ENCODE data around the gene ABLIM1.

The ABLIM1 gene

DNA sequence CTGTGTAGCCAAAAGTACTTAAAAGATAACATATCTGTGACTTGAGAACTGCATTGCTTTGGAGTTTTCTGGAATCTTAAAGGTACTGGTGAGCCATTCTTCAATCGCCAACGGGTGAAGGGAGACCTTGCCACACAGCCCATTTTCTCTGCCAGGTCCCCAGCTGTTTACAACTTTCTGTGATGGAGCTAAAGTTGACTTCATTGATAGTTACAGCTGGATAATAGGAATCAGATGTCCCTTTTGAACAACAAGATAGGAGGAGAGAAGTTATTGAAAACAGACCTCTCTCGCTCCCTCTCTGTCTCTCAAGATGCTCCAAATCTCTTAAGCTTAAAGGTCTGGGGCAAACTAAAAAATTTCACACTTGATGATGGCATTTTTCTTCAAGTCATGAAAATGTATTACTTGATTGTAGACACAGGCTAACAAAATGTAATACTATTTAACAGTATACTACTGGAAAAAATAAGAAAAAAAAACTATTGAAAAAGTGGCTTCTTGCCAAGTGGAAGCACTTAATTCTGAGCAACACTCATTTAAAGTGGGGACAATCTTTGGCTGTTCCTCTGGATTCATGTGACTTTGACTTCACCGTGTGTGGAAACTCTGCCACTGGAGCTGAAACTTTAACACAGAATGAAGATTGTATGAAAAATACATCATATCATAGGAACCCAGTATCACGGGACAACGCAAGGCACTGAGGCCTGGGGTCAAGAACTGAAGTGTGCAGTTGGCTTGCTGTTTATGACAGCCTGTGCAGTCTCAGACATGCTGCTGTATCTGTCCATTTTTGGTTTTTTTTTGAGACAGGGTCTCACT, 175.4 kb downstream of the ABLIM1 start:
- no peak for DNase-seq

DNA sequence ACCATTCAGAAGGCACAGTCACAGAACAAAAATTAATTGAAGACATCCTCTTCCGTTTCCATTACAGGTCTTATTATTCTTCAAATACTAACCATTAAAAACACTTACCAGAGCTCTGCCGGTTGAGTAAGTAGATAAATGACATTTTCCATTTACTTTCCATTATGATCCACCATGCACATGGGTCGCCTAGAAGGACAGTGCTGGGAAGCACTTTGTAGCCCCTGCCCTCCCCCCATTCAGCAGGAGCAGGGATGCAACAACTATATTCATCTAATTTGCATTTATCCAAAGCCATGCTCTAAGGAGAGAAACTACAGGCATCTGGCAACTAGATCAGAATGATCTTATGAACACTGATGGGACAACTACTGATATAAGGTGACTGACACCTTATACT, 177.0 kb downstream of the ABLIM1 start:
- DNase-seq: no peak

DNA sequence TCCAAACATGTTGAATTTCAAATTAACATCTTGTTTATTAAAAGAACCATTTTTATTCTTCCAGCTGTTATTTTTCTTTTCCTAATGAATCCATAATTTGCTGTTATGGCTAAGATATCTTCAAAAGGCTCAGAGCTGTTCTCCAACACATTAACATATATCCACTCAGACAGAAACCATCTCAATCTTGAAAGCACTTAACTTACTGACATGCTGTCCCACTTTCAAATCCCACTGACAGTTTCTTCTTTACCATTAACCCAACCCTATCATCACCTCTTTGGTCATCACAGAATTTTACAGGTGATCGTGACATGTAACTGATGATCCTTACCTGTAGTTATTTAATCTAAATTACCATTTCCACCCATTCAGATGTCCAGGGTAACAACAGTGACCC, 178.2 kb downstream of the ABLIM1 start:
- DNase-seq: no peak

DNA sequence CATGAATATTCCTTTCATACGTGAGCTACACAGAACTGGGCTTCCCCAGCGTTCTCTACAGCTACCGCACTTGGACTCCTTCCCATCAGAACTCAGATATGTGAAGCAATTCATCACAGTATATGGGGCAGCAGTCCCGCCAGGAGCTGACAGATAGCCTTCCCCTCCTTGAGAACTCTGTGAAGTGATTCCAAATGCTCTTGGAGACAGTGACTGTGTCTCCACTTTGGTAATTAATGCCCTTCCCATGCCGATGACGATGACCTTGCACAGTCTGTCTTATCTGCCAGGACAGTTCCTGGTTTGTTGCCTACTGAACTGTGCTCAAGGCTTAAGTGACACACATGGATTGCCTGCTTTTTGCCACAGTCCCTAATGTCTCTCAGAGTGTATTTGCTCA, 178.8 kb downstream of the ABLIM1 start:
- no peak for DNase-seq

DNA sequence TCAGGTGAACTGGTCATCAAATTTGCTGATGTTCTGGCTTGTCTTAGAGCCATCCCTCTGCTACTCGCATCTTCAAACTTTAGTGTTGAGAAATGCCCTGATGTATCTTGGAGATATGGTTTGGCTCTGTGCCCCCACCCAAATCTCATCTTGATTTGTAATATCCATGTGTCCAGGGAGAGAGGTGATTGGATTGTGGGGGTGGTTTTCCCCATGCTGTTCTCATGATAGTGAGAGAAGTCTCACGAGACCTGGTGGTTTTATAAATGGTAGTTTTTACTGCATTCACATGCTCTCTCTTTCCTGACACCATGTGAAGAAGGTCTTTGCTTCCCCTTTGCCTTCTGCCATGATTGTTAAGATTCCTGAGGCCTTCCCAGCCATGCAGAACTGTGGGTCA, 179.8 kb downstream of the ABLIM1 start:
- DNase-seq: no peak

DNA sequence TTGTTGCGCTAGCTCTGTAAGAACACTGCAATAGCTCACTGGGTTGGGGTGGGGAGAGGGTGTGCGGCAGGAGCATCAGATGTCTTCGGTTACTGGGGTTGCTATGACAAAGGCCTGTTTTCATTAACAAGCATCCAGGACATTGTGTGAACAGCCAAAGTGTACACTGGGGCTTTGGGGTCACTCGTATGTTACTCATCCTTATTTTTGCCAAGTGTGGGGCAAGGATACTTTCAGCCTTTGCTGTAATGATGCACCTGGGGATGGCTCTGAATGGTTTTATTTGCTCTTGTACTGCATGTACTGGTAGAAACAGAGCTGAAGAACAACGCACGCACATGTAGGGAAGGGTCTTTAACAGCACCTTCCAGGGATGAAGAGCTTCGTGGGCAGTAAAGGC, 180.8 kb downstream of the ABLIM1 start:
- DNase-seq: no peak

DNA sequence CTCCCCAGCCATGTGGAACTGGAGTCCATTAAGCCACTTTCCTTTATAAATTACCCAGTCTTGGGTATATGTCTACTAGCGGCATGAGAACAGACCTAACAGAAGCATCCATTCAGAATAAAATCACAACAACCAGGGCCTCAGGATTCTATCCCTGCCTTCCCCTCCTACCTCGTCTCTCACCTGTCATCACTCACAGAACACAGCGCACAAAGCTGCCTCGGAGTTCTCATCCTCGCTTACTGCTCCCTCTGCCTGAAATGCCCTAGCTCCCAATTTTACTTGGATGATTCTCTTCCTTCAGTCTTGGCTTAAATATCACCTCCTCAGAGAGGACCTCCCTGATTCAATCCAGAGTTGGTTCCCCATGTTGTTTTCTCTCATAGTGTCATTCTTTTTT, 183.1 kb downstream of the ABLIM1 start:
- DNase-seq: no peak

DNA sequence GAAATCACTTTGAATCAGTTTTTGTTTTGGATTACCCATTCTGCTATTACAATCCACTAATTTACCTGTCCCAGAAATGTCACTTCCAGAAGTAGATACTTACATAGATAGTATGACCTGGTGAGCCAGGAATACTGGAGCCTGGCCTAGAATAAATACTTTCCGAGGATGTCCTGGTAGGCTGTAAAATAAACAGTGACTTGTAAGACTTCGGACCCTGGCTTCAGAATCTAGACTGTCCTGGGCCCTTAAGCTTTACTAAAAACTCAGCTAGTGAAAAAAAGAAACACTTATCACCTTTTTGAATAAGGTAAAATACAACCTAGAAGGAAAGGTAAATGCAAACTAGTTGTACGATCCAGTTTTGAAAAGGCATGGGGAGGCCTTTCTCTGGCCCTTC, 184.3 kb downstream of the ABLIM1 start:
- DNase-seq: no peak

DNA sequence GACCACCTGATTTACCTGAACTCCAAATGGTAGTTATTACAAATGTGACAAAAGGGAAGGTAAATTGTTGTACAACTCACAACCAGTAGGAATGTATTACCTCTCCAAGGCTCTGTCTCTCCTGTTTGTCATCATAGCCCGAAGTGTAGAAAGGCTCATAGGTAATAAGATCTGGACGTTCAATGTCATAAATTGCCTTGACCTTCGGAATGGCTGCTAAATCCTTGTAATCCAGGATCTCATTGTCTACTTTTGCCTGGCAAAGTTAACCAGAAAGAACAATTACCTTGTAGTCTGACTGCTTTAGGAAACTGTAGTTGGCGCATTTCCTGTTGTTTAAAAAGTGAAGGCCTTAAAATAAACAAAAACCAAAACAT, 185.2 kb downstream of the ABLIM1 start:
- DNase-seq: no peak

DNA sequence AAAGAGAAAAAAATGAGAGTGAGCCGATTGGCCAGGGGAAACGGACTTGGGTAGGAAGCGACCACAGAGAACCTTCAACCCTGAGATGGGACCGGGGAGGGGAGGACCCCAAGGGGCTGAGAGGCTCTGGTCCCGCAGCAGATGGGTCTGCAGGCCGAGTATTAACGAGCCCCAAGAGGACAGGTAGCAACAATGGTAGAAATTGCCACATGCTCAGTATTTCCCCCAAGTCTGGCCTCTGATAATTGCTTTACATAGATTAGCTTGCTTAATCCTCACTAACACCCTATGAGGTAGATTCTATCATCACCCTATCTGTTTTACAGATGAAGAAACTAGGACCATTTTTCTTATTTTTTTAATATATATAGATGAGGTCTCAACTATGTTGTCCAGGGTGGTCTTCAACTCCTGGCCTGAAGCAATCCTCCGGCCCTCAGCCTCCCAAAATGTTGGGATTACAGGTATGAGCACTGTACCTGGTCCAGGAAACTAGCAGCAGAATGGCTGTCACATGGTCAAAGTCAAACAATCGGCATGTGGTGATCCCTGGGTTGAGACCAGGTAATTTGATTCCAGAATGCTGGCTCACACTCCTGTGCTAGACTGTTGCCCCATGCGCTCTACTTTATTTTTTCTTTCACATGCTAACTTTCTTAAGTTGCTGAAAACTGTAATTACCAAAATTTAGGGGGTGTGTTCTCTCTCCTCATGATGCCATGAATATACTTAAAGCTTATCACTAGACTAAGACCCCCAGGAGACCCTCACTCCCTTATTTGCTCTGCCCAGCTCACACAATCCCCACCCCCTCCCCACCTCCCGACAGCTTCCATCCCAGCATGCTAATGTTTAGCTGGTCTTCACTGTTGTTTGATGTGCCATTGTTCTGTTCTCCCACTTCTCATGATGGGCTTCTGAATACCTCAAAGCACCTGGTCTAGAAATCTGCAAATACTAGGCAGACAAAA, 185.9 kb downstream of the ABLIM1 start:
- peak; percentile 30 for DNase-seq

DNA sequence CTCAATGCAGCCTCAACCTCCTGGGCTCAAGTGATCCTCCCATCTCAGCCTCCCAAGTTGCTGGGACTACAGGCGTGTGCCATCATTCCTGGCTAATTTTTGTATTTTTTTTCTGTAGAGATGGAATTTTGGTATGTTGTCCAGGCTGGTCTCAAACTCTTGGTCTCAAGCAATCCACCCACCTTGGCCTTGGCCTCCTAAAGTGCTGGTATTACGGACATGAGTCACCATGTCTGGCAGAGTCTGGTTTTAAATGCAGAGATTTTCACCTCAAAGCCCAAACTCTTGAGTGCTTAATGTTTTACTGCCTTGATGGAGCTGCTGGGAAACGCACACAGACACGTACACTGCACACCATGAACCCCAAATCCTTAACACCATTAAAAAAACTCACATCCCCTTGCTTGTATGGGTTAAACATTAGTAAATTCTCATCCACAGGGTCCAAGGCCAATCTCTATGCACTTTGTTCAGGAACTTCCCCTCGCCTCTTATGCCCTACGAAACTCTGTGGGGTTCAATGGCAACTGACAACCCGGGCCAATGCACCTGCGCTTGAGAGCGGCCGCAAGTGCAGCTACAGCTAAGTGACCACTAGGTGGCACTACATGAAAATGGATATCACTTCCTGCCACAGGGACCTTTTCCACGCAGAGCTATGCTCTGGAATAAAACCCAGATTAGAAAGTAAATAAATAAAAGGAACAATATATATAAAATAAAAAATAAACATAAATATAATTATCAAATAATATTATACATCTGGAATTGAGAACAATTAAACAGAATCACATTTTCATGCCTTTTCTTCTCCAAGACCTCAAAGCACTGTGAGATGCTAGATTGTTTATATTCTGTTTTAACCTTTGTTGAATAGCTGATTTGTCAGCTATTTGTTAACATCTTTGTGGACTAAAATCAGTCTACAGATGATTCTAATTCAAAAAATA, 186.8 kb downstream of the ABLIM1 start:
- peak; percentile 49 for DNase-seq

DNA sequence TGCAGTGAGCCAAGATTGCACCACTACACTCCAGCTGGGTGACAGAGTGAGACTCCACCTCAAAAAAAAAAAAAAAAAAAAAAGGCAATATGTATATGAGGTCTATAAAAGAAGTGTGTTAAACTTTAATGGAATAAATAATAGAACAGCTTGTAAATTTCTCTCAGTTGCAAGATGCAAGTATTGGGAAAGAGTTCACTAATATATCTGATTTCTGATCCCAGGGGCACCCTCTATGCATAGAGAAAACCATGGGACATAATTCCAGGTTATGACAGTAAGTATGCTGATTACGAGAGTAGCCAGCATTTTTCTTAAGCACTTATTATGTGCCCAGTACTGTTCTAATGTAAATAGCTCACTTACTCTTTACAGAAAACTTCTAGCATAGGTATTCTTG, 187.7 kb downstream of the ABLIM1 start:
- no peak for DNase-seq

DNA sequence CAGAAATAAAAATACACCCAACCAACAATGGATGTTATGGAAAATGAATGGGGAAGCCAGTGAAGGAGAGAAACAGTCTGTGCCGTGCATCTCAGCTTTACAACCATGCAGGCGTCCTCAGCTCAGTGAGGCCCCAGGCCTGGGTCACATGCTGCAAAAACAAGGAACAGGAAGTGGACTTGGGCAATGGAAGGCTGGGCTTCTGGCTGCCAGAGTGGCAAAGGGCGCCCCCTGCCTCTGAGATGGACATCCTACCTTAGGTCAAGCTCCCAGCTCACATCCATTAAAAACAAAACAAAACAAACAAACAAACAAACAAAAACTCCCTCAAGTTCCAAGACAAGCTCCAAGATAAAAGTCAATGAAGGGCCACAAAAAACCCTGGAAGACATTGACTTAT, 199.1 kb downstream of the ABLIM1 start:
- no peak for DNase-seq

DNA sequence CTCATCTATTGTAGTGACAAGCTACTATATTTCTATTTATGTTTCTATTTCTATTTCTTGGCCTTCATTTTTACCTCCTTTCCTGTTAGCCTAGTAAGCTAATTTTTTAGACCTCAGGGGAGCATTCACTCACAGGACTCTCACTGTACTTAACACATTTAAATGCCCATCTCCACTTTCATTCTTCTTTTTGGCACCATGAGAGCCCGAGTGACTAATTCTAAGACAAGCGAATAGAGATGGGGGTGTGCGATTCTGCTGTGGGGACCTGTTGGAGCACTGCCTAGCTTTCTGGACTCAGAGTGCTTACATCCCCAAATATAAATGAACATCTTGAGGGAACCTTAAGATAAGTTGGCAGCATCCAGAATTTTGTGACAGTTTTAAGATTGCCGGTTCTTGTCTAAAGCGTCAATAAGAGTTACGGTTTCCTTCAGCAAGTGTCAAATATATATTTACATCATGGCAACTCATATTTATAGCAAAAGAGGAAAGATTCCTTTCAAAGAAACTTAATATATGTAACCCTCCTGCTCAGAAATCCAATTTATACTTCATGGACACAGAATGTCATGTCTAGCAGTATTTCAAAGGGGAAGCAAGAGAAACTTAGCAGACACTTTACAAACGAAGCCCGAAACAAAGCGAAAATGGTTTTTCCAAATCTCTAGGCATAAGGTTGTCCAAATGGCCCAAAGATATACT, 199.7 kb downstream of the ABLIM1 start:
- no peak for DNase-seq

DNA sequence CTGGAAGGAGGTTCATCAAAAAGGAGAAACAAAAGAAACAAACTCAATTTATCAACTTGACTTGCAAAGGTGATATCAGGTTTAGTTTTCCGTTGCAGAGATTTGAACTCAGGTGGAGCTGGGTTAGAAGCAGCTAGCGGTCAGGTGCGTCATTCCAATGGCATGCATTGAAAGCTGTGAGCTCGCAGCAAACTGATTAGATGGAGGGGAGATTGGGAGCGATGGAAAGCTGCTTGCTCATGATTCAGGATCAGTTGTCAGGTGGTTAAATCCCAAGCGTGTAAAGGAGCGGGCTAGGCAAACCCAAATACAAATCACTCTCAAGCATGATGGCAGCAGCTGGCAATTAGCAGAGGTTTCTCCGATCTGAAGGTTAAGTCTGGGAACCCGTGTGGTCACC, 204.5 kb downstream of the ABLIM1 start:
- no peak for DNase-seq

DNA sequence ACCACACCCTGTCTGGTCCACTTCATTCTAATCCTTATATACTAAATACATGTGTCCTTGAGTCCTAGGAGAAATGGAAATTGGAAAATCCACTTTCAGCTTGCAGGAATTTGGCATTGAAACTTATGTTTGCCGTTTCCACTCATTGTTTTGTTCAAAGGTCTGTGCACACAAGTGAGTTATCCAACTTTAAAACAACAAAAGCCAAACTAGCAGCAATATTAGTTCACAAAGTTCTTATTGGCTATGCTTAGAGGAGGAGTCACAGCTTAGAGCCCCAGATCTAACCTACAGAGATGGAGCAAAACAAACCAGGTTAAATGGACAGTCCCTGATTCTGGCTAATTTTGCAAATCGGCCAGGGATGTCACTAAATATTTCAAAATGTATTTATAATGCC, 209.2 kb downstream of the ABLIM1 start:
- no peak for DNase-seq

DNA sequence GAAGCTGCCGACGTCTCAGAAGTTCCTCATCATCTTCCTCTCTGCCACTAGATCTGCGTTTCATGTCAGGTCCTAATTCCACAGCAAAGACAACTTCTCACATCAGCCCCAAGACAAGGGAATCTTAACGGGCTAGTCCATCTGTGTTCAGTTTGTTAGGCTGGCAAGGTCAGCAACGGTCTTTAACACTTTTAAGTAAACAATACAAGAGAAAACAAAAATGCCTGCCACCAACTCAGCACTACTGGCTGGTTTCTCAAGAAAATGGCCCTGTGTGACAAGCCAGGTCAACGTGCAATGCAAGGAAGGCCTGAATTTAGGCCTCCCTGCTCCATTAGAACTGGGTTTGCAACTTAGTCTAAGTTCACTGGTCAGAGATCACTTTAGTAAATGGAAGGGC, 212.7 kb downstream of the ABLIM1 start:
- no peak for DNase-seq

DNA sequence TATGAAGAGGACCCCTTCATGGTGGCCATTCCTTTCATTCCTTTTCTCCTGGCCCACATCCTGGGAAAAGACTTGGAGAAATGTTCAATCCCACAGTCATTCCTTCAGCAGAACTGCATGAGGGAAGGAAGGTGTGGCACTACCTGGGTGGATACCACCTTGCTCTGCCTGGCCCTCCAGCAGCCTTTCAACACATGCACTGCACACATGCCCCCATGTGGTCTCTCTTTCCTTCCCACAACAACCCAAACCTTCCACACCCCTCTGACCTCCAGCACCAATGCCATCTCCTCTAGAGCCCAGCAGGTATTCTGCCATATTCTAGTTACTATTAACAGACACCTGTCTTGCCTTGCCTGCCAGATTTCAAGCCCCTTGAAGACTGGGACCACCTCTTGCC, 213.3 kb downstream of the ABLIM1 start:
- DNase-seq: no peak

DNA sequence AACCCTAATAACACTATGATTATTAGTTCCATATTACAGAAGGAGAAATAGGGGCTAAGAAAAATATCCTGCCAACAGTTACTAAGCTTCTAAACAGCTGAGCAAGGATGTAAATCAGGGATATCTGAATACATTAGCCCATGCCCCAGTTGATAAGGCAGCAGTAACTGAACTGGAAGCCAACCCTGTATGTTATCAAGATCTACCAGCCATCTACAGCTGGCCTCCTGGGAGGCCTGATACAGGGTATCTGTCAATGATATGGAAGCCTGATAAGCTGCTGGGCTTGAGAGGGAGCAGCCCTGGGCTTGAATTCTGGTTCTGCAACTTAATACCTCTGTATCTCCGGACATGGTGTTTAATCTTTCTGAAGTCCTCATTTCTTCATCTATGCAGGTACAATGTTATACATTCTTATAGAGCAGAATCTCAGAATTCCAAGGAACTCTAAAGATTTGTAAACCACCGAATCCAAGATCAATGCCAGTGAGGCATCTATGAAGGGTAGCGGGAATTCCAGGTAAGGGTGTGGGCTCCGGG, 215.9 kb downstream of the ABLIM1 start:
- DNase-seq: no peak

DNA sequence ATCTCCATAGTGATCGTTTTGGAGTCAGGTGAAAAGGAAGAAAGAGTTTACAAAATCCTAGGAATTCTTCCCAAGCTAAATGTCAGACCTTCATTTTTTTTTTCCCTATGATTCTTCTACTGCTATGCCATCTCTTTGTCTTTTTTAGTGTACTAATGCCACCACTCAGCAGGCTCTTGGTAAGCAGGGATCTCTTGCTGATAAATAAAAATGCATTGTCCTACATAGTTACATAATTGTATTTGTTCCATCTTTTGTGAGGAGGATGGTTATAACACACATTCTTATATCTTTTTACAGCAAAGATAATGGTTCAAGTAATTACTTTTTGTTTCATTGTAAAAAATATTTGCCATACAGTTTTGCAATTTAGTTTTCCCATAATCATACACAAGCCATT, 217.0 kb downstream of the ABLIM1 start:
- DNase-seq: no peak

DNA sequence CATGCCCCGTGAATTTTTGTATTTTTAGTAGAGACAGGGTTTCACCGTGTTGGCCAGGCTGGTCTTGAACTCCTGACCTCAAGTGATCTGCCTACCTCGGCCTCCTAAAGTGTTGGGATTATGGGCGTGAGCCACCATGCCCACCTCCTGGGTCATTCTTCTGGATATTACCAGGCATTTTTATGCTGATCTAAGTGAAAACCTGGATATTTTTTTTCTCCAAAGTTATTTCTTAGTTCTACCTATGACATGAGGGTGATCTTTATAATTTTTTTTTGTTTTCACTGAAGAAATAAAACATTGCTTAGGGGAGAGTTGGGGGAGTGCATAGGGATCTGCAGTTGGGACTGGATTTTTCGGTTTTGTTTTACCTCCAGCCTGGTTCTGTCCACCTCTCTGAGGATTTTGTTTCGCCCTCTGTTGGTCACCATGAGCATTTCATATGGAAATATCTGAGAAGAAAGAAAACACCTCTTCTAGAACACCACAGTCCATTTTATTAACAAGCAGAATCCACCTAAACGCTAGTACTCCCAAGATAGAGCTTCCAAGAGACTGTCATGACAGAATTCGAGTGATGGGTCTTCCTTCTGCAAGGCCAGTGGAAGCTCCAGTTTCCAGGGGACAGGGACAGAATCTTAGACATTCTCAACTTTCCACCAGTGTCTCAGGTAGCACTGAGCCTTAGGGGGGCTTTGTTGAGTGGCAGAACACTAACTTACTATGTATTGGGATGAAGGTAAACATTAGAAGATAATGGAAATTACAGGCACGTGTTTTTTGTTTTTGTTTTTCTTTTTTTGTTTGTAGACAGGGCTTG, 220.4 kb downstream of the ABLIM1 start:
- no peak for DNase-seq
